Heart left ventricle (tissue), 13 donors: ENCODE measurements around the gene CSF3R.

Experiments
- CTCF ChIP-seq, 12 donors: fragments of 200-600 bp; sonication (generic) in 4 of 12; IDR thresholded peaks; one replicate each; pipeline versions ENCODE4 v1.5.0 to v1.8.0; 2018 to 2022; ENCODE audit warnings: antibody characterized with exemption in 12 of 12, mild to moderate bottlenecking in 5 of 12
- POLR2A ChIP-seq, 2 donors: fragments of 450-650 bp; IDR thresholded peaks; one replicate each; pipeline ENCODE4 v1.6.1; 2017; ENCODE audit warnings: antibody characterized with exemption in 2 of 2, mild to moderate bottlenecking in 2 of 2, moderate library complexity in 2 of 2
- donor health status: ischemic (EF 13 %, LVEDD 7.1; RV severe dilation, severe dysfunction).
- donor health status: DM: no; HTN: yes; CAD: no.
- donor health status: DM: no; HTN: no; CAD: no.
- donor health status: ischemic (EF 25% LVEDD 6.9; RV normal size, moderate dysfunction).
- donor health status: ischemic (EF 25% LVEDD 5.7; RV mildly dilated, moderate dysfunction).
- donor health status: ischemic (EF 35%, LVEDD 5.7; RV mildly dilated, moderate dysfunction).
- donor health status: nonischemic (EF 11% LVEDD 7.7; RV severe dilation, severe dysfunction).
- donor health status: DM: yes; HTN: yes; CAD: no.
- donor health status: PGD.
- donor health status: ischemic (EF 29% LVEDD 5.4; RV normal size, mild dysfunction).
- donor health status: nonischemic (EF 23%, LVEDD 6.1; RV moderate dilation, normal function).

- TF ChIP-seq CTCF (IDR thresholded peaks at IDR 0.05) (no peak), POLR2A (IDR thresholded peaks at IDR 0.05) (no peak)
Observed at GRCh38 chr1:36524359-36525062, 41.8 kb upstream of the CSF3R start.
